Measurements from ENCODE around the gene TMEM44.

TMEM44 gene

DNA sequence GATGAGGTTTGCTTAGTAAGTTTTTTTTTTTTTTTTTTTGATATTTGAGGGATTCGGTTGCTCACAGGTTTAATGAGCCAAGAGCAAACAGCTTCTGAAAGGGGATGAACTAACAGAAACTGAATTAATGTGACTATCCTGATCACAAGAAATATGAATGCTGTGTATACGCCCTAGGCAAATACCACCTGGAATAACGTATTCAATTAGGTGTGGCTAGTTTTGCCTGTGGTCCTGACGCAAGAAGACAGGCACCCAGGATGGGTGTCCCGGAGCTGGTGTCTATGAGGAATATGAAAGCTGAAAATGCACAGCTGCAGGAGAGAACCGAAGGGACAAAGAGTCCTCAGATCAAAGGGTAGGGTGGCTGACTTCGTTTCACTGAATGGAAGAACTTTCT lies 24.2 kb upstream of the TMEM44 start:
- in situ Hi-C loops (cut with MboI; ENCODE audit: low pct_unique_long_range_greater_than_20kb, low sequenced_read_pairs, unreplicated experiment), result no loop called here
- no peak for DNase-seq (ENCODE audit: low spot score)
- TF ChIP-seq, protein P1, sequence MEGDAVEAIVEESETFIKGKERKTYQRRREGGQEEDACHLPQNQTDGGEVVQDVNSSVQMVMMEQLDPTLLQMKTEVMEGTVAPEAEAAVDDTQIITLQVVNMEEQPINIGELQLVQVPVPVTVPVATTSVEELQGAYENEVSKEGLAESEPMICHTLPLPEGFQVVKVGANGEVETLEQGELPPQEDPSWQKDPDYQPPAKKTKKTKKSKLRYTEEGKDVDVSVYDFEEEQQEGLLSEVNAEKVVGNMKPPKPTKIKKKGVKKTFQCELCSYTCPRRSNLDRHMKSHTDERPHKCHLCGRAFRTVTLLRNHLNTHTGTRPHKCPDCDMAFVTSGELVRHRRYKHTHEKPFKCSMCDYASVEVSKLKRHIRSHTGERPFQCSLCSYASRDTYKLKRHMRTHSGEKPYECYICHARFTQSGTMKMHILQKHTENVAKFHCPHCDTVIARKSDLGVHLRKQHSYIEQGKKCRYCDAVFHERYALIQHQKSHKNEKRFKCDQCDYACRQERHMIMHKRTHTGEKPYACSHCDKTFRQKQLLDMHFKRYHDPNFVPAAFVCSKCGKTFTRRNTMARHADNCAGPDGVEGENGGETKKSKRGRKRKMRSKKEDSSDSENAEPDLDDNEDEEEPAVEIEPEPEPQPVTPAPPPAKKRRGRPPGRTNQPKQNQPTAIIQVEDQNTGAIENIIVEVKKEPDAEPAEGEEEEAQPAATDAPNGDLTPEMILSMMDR (IDR thresholded peaks at IDR 0.05; ENCODE audit: extremely low read depth, insufficient read depth, missing control alignments), result no peak

DNA sequence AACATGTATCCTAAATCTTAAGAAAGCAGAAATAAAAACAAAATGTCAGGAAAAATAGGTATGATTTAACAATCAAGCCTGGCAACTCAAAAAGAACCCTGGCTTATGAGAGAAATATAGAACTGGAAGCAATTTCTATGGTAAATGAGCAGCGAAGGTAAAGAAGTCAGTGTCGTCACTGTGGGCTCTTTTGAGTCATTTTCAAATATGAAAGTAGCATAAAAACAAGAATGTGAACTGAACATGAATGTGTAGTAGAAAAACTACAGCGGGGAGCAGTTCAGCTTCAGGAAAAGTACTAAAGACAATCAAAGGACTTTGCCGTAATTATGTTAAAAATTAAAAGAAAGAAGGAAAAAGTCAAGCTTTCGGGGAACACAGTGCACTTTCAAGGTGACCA lies 21.2 kb upstream of the TMEM44 start:
- DNase-seq (ENCODE audit: low spot score), result peak; percentile 57
- in situ Hi-C loops (cut with MboI; ENCODE audit: low pct_unique_long_range_greater_than_20kb, low sequenced_read_pairs, unreplicated experiment), result no loop called here
- TF ChIP-seq, protein P1 (IDR thresholded peaks at IDR 0.05; ENCODE audit: extremely low read depth, insufficient read depth, missing control alignments), result no peak

DNA sequence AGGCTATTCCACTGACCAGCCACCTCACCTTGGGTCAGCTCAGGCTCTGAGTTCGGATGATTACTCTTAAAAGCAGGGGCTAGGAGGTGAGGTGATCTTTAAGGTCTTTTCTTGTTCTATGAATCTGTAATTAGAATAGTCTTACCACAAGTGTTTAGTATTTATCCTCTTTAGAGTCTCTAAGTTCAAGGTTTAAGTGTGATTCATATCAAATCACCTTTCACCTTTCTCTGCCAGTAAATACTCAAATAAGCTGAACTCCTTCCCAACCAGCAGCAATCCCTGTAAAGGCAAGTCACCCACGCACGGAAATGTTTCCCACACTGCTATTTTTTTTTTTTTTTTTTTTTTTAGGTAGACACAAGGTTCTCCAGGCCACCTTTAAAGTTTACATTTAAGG lies 14.5 kb upstream of the TMEM44 start:
- TF ChIP-seq, protein P1 (IDR thresholded peaks at IDR 0.05; ENCODE audit: extremely low read depth, insufficient read depth, missing control alignments), result no peak
- in situ Hi-C loops (cut with MboI; ENCODE audit: low pct_unique_long_range_greater_than_20kb, low sequenced_read_pairs, unreplicated experiment), result no loop called here
- no peak for DNase-seq (ENCODE audit: low spot score)

DNA sequence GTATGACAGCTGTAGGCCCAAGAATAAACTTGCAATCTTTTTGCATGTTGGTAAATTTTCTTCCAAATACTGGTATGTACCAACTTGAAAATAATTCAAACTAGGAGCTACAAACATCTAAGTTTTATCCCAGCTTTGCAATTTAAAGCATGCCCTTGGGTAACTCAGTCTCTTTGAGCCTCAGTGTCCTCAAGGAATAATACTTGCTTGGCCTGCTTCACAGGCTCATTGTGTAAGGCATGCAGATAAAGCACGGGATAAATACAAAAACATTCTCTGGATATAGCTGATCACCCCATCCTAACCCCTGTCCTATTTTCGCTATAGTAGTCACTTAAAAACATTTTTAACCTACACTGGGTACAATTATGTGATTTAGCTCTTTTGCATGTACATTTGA lies 9.6 kb upstream of the TMEM44 start:
- TF ChIP-seq, protein P1 (IDR thresholded peaks at IDR 0.05; ENCODE audit: extremely low read depth, insufficient read depth, missing control alignments), result no peak
- in situ Hi-C loops (cut with MboI; ENCODE audit: low pct_unique_long_range_greater_than_20kb, low sequenced_read_pairs, unreplicated experiment), result no loop called here

DNA sequence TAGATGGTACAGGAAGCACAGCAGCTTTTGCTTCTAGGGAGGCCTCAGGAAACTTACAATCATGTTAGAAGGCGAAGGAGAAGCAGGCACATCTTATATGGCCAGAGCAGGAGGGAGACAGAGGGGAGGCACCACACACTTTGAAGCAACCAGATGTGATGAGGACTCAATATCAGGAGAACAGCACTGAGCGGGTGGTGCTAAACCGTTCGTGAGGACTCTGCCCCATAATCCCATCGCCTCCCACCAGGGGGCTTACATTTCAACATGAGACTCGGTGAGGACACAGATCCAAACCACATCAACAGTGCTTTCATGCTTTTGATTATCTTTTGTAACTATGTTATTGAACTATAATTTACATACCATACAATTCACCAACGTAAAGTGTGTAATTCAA lies 7.6 kb upstream of the TMEM44 start:
- DNase-seq (ENCODE audit: low spot score), result no peak

More for the DNA sequence above, 9.6 kb upstream of the TMEM44 start:
- no peak for DNase-seq (ENCODE audit: low spot score)

DNA sequence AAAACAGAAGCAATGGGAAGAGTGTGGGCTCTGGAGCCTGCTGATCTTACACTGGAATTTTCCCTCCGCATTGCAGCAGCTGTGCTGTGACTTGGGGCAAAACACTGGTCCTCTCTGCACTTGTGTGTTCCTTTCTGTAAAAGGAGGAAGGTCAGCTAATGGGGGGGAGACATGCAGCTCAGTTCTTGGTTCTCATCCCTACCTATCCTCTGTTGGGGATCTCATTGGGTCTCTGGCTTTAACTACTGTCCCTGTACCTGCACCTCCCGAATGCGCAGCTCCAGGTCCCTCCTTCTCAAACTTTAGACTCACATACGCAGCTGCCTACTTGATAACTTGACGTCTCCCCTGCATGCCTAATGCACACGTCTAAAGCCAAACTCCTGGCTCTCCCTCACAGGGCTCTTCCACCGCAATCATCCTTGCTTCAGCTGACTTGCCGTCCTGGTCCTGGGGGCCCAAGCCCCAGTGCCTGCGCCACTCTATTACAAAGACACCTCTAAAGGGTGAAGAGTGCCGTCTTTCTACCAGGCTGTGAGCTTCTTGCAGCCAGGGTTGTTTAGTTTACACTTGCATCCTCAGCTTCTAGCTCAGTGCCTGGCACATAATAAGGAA lies 5.9 kb upstream of the TMEM44 start:
- TF ChIP-seq, protein P1 (IDR thresholded peaks at IDR 0.05; ENCODE audit: extremely low read depth, insufficient read depth, missing control alignments), result no peak
- in situ Hi-C loops (cut with MboI; ENCODE audit: low pct_unique_long_range_greater_than_20kb, low sequenced_read_pairs, unreplicated experiment), result no loop called here
- DNase-seq (ENCODE audit: low spot score), result no peak

More for the DNA sequence above, 7.6 kb upstream of the TMEM44 start:
- TF ChIP-seq, protein P1 (IDR thresholded peaks at IDR 0.05; ENCODE audit: extremely low read depth, insufficient read depth, missing control alignments), result peak; percentile 8
- in situ Hi-C loops (cut with MboI; ENCODE audit: low pct_unique_long_range_greater_than_20kb, low sequenced_read_pairs, unreplicated experiment), result no loop called here
